HFFc6 (cell line): Measurements from ENCODE around the gene SLC49A4. TPM values are rescaled to one million over a fixed set of nuclear protein-coding genes. Genes with fewer than 3 reads are reported as not detected.

Source experiments
- DNase-seq: peaks from one replicate; pipeline ENCODE4 v3.0.0-alpha.2; 2018
- H3K27ac Mint-ChIP-seq: 2 replicates; pipeline ENCODE4 v1.8.0; 2020; ENCODE audit warnings: mild to moderate bottlenecking, mixed read lengths
- H3K27me3 Mint-ChIP-seq: 2 replicates; pipeline ENCODE4 v1.8.0; 2021; ENCODE audit warnings: mild to moderate bottlenecking, moderate library complexity, mixed read lengths; ENCODE audit not compliant: insufficient read depth
- H3K36me3 Mint-ChIP-seq: 2 replicates; pipeline ENCODE4 v1.8.0; 2021; ENCODE audit warnings: low read depth, mixed read lengths
- H3K4me1 Mint-ChIP-seq: 2 replicates; pipeline ENCODE4 v1.8.0; 2020; ENCODE audit warnings: low read depth, mixed read lengths
- H3K4me3 Mint-ChIP-seq: 2 replicates; pipeline ENCODE4 v1.8.0; 2020; ENCODE audit warnings: mild to moderate bottlenecking, moderate library complexity, mixed read lengths
- H3K9me3 Mint-ChIP-seq: 2 replicates; pipeline ENCODE4 v1.8.0; 2020; ENCODE audit warnings: mild to moderate bottlenecking, mixed read lengths
- total RNA-seq, 6 experiments: library from RNA; stranded (reverse); fragmentation: NEBNext Ultra II Directional; extraction: Animal tissue kit (Norgen Biotek cat#: 25700); gene quantifications; 2 replicates in 1 of 6; 3 replicates in 5 of 6; pipeline ENCODE4 v1.2.3, GENCODE V29; 2021
- TF ChIP-seq, protein P1 (sequence below): fragments of 200-600 bp; sonication (generic); IDR thresholded peaks from 2 replicates; pipeline ENCODE4 v1.5.0; 2021; ENCODE audit warnings: antibody characterized with exemption, mild to moderate bottlenecking

Gene SLC49A4
- total RNA-seq, 6 experiments from 2014 or later, result 10.2 to 10.8 (median 10.7) TPM

DNA sequence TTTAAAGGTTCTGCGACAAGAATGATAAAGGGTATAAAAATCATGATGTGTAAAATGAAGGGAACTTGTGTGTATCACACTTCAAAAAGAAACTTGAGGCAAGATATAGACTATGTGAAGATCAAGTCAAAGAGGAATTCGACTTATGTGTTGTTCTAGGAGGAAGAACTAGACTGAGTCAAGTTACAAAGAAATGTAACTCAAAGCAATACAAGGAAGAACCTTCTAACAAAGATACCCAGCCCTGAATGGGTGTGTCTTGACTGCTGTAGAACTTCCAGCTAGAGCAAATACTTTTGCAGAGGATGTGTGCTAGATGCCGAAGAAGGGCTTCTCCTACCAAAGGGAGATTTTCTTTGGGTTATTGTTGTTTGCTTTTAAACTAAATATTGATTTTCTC, 2.4 kb downstream of the SLC49A4 start:
- H3K27ac Mint-ChIP-seq, result no peak overlapping the region
- no peak for DNase-seq
- TF ChIP-seq, protein P1, sequence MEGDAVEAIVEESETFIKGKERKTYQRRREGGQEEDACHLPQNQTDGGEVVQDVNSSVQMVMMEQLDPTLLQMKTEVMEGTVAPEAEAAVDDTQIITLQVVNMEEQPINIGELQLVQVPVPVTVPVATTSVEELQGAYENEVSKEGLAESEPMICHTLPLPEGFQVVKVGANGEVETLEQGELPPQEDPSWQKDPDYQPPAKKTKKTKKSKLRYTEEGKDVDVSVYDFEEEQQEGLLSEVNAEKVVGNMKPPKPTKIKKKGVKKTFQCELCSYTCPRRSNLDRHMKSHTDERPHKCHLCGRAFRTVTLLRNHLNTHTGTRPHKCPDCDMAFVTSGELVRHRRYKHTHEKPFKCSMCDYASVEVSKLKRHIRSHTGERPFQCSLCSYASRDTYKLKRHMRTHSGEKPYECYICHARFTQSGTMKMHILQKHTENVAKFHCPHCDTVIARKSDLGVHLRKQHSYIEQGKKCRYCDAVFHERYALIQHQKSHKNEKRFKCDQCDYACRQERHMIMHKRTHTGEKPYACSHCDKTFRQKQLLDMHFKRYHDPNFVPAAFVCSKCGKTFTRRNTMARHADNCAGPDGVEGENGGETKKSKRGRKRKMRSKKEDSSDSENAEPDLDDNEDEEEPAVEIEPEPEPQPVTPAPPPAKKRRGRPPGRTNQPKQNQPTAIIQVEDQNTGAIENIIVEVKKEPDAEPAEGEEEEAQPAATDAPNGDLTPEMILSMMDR, result no peak
- no peaks in the 10 kb centered on the region; the same call in 1 of the 2 replicates for H3K27me3 Mint-ChIP-seq
- H3K9me3 Mint-ChIP-seq, result no peaks in the 10 kb centered on the region
- H3K4me1 Mint-ChIP-seq, result peaks cover 25% of the 10 kb centered on the region
- H3K36me3 Mint-ChIP-seq, result no peaks in the 10 kb centered on the region
- no peak overlapping the region for H3K4me3 Mint-ChIP-seq

DNA sequence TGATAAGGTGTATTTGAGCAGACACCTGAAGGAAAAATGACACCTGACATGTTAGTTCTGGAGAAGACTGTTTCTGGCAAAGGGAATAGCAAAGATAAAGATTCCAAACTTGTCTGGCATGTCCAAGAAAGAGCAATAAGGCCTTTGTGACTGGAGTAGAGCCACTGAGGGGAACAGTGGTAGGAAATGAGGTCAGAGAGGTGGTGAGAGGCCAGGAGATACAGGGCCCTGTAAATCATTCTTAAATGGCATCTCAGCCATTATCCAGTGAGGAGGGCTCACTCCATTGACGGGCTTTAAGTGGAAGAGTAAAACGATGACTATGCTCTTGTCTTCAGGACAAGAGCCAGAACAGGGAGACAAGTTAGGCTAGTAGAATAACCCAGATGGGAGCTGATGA, 4.5 kb downstream of the SLC49A4 start:
- TF ChIP-seq, protein P1, result no peak
- Mint-ChIP-seq H3K4me3 (no peak overlapping the region), H3K4me1 (peaks cover 19% of the 10 kb centered on the region), H3K36me3 (no peaks in the 10 kb centered on the region), H3K27me3 (peaks cover 2% of the 10 kb centered on the region), H3K27ac (no peak overlapping the region), H3K9me3 (no peaks in the 10 kb centered on the region)
- DNase-seq, result no peak

DNA sequence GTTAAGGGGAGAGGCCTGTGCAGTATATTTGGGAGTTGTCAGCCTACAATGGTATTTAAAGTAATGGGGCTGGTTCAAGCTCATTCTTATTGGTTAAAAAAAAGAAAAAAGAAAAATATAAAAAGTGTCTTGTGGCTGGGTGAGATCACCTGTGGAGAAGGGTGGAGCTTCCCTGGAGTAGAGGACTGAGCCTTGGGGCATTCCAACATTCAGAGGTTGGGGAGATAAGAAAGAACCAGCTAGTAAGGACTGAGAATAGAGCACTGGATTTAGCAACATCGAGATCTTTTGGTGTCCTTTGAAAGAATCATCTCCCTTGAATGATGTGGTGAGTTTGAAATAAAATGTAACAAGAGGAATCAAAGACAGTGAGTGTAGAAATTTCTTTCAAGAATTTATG, 5.2 kb downstream of the SLC49A4 start:
- Mint-ChIP-seq H3K36me3 (no peaks in the 10 kb centered on the region), H3K4me3 (no peak overlapping the region), H3K4me1 (peaks cover 15% of the 10 kb centered on the region), H3K9me3 (no peaks in the 10 kb centered on the region), H3K27ac (no peak overlapping the region), H3K27me3 (peaks cover 2% of the 10 kb centered on the region)
- TF ChIP-seq, protein P1, result no peak
- DNase-seq, result no peak

DNA sequence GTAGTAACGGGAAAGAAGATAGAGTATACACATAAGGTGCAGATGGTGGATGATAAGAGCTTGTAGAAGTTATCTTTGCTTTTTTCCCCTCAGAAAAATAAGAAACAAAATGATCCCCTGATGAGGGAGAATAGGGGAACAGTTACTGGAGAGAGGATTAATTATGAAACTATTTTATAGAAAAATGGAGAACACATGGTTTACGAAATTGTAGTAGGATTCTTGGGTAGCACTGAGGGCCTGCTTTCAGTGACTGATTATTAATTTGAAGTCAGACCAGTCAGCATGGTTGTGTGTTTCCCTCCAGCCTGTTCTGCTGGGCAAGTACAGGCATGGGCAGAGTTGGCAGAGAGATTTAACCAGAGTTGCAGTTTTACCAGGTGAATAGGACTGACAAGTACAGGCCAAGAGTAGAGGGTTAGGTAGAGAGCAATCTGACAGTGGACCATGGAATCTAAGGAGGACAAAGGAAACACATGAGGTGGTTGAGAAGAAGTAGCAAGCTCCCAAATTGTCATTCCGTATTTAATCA, 5.9 kb downstream of the SLC49A4 start:
- no peak overlapping the region for H3K27ac Mint-ChIP-seq
- H3K27me3 Mint-ChIP-seq, result peaks cover 2% of the 10 kb centered on the region
- no peaks in the 10 kb centered on the region for H3K9me3 Mint-ChIP-seq
- H3K4me1 Mint-ChIP-seq, result peaks cover 12% of the 10 kb centered on the region
- DNase-seq, result no peak
- H3K36me3 Mint-ChIP-seq, result no peaks in the 10 kb centered on the region
- TF ChIP-seq, protein P1, result no peak
- H3K4me3 Mint-ChIP-seq, result no peak overlapping the region

DNA sequence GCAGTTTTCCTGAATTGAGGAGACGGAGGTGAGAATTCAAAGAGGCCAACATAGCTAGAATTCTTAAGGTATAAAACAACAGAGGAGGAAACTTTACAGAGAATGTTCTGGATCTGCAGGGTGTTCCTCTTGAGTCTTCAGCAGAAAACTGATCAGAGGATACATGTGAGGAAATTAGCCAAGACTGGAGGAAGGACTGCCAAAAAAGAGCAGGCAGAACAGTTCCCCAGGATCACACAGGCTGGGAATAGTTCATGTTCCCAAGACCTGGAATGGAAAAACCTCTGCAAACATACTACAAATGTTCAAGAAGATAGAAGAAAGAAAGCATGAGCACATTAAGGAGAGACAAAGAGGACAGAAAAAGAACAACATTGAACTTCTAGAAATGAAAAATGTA, 7.5 kb downstream of the SLC49A4 start:
- H3K4me3 Mint-ChIP-seq, result no peak overlapping the region
- H3K36me3 Mint-ChIP-seq, result no peaks in the 10 kb centered on the region
- H3K27ac Mint-ChIP-seq, result no peak overlapping the region
- peaks cover 2% of the 10 kb centered on the region for H3K27me3 Mint-ChIP-seq
- peaks cover under 1% of the 10 kb centered on the region; the same call in 1 of the 2 replicates for H3K4me1 Mint-ChIP-seq
- DNase-seq, result no peak
- H3K9me3 Mint-ChIP-seq, result no peaks in the 10 kb centered on the region
- TF ChIP-seq, protein P1, result no peak

DNA sequence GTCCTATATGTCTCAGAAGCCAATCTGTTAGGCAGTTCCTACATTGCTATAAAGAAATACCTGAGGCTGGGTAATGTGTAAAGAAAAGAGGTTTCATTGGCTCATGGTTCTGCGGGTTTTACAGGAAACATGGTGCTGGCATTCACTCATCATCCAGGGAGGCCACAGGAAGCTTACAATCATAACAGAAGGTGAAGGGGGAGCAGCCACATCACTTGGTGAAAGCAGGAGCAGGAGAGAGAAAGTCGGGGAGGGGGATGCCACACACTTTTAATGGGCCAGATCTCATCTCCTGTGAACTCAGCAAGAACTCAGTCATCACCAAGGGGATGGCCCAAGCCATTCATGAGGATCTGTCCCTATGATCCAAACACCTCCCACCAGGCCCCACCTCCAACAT, 9.1 kb downstream of the SLC49A4 start:
- no peaks in the 10 kb centered on the region for H3K36me3 Mint-ChIP-seq
- H3K9me3 Mint-ChIP-seq, result no peaks in the 10 kb centered on the region
- H3K27me3 Mint-ChIP-seq, result peaks cover 2% of the 10 kb centered on the region
- H3K4me3 Mint-ChIP-seq, result no peak overlapping the region
- no peak for DNase-seq
- no peak overlapping the region for H3K27ac Mint-ChIP-seq
- TF ChIP-seq, protein P1, result no peak
- H3K4me1 Mint-ChIP-seq, result no peaks in the 10 kb centered on the region
